Mesendoderm (in vitro differentiated cells): ENCODE measurements around the gene RHBDF2.

Source experiments
- DNase-seq: peaks from one replicate; pipeline ENCODE4 v3.0.0; 2013
- H2AK5ac ChIP-seq: 2 replicates; pipeline ENCODE4 v1.6.1; 2013; ENCODE audit warnings: low read length, inconsistent platforms
- H2BK120ac ChIP-seq: 2 replicates; pipeline ENCODE4 v1.6.1; 2013; ENCODE audit warnings: low read depth, mild to moderate bottlenecking, low read length, moderate library complexity, mixed read lengths
- H2BK15ac ChIP-seq: replicated peaks from 2 replicates; pipeline ENCODE4 v1.6.1; 2013; ENCODE audit warnings: low read depth, mild to moderate bottlenecking, moderate library complexity
- H2BK5ac ChIP-seq: 2 replicates; pipeline ENCODE4 v1.6.1; 2013; ENCODE audit warnings: low read length, inconsistent platforms
- H3K18ac ChIP-seq: 2 replicates; pipeline ENCODE4 v1.6.1; 2013; ENCODE audit warnings: mild to moderate bottlenecking, low read length, mixed read lengths
- H3K23ac ChIP-seq: one replicate; pipeline ENCODE4 v1.6.1; 2013; ENCODE audit warnings: low read length
- H3K27ac ChIP-seq: 2 replicates; pipeline ENCODE4 v1.5.1; 2013; ENCODE audit warnings: low read depth, mild to moderate bottlenecking, inconsistent platforms, low read length, moderate library complexity
- H3K27me3 ChIP-seq: 2 replicates; pipeline ENCODE4 v1.6.1; 2013; ENCODE audit warnings: low read length, control low read depth, mild to moderate bottlenecking, inconsistent platforms; ENCODE audit not compliant: insufficient read depth, poor library complexity
- H3K36me3 ChIP-seq: 2 replicates; pipeline ENCODE4 v1.6.1; 2013; ENCODE audit warnings: low read length, inconsistent platforms; ENCODE audit not compliant: control insufficient read depth, insufficient read depth
- H3K4ac ChIP-seq: one replicate; pipeline ENCODE4 v1.6.1; 2013; ENCODE audit warnings: low read depth, mild to moderate bottlenecking, low read length, moderate library complexity
- H3K4me1 ChIP-seq: 2 replicates; pipeline ENCODE4 v1.6.1; 2013; ENCODE audit warnings: low read depth, low read length, inconsistent platforms; ENCODE audit not compliant: control insufficient read depth
- H3K4me2 ChIP-seq: 2 replicates; pipeline ENCODE4 v1.6.1; 2013; ENCODE audit warnings: low read length
- H3K4me3 ChIP-seq: 2 replicates; pipeline ENCODE4 v1.5.1; 2013; ENCODE audit warnings: mild to moderate bottlenecking, low read length
- H3K56ac ChIP-seq: one replicate; pipeline ENCODE4 v1.6.1; 2013; ENCODE audit warnings: low read length
- H3K79me1 ChIP-seq: 2 replicates; pipeline ENCODE4 v1.6.1; 2013; ENCODE audit warnings: low read length, inconsistent platforms
- H3K79me2 ChIP-seq: 2 replicates; pipeline ENCODE4 v1.6.1; 2013; ENCODE audit warnings: mild to moderate bottlenecking, low read length; ENCODE audit not compliant: control insufficient read depth, insufficient read depth
- H3K9ac ChIP-seq: 2 replicates; pipeline ENCODE4 v1.6.1; 2013; ENCODE audit warnings: low read length, inconsistent platforms
- H4K5ac ChIP-seq: one replicate; pipeline ENCODE4 v1.6.1; 2013; ENCODE audit warnings: low read length
- H4K8ac ChIP-seq: one replicate; pipeline ENCODE4 v1.6.1; 2013; ENCODE audit warnings: low read depth, mild to moderate bottlenecking, control low read depth, low read length, moderate library complexity
- WGBS: extraction: QIAGEN DNeasy Blood & Tissue Kit; methylation state at CpG from one replicate; pipeline ENCODE4 v1.1.7; 2013; ENCODE audit warnings: low lambda C conversion rate, missing lambda C conversion rate; ENCODE audit not compliant: insufficient coverage; ENCODE audit errors: extremely low coverage; 5-methylcytosine and 5-hydroxymethylcytosine counted together

RHBDF2 gene

GRCh38 chr17:76474238-76474637 is 27.0 kb downstream of the RHBDF2 start:
- no peak overlapping the region for H4K8ac ChIP-seq
- H3K27me3 ChIP-seq, result no peaks in the 10 kb centered on the region
- no CpG with 5 or more reads among the region's 14 CpGs for WGBS
- no peak overlapping the region for H3K9ac ChIP-seq
- no peak overlapping the region for H3K4me3 ChIP-seq
- H3K18ac ChIP-seq, result no peak overlapping the region
- no peak overlapping the region for H3K4ac ChIP-seq
- no peak overlapping the region for H2BK120ac ChIP-seq
- no peak overlapping the region for H2BK5ac ChIP-seq
- H3K4me1 ChIP-seq, result no peaks in the 10 kb centered on the region
- DNase-seq, result no peak
- no peak overlapping the region for H4K5ac ChIP-seq
- H3K79me1 ChIP-seq, result no peaks in the 10 kb centered on the region
- H3K27ac ChIP-seq, result no peak overlapping the region
- H3K4me2 ChIP-seq, result no peak overlapping the region
- no peaks in the 10 kb centered on the region for H3K36me3 ChIP-seq
- no peaks in the 10 kb centered on the region for H3K79me2 ChIP-seq
- no peak overlapping the region for H2AK5ac ChIP-seq
- no peak overlapping the region for H3K56ac ChIP-seq
- no peak overlapping the region for H3K23ac ChIP-seq
- no peak overlapping the region for H2BK15ac ChIP-seq

- Histone ChIP-seq H3K79me2 (no peaks in the 10 kb centered on the region), H3K4me3 (no peak overlapping the region), H2BK5ac (no peak overlapping the region), H3K9ac (no peak overlapping the region), H4K8ac (no peak overlapping the region), H3K56ac (no peak overlapping the region), H3K23ac (no peak overlapping the region), H3K36me3 (no peaks in the 10 kb centered on the region), H3K27me3 (no peaks in the 10 kb centered on the region), H2BK120ac (no peak overlapping the region), H3K4ac (no peak overlapping the region), H3K4me2 (no peak overlapping the region), H3K27ac (no peak overlapping the region), H3K18ac (no peak overlapping the region), H2AK5ac (no peak overlapping the region), H2BK15ac (no peak overlapping the region), H4K5ac (no peak overlapping the region), H3K79me1 (no peaks in the 10 kb centered on the region), H3K4me1 (no peaks in the 10 kb centered on the region)
- no CpG with 5 or more reads among the region's 18 CpGs for WGBS
- peak; percentile 67 for DNase-seq
Measured at GRCh38 chr17:76473541-76473985, 27.7 kb downstream of the RHBDF2 start.

GRCh38 chr17:76472726-76473125 is 28.5 kb downstream of the RHBDF2 start:
- H2BK120ac ChIP-seq, result no peak overlapping the region
- no peaks in the 10 kb centered on the region for H3K79me1 ChIP-seq
- no peak overlapping the region for H2AK5ac ChIP-seq
- no peak overlapping the region for H3K56ac ChIP-seq
- no peak overlapping the region for H2BK5ac ChIP-seq
- no peaks in the 10 kb centered on the region for H3K27me3 ChIP-seq
- H3K4me1 ChIP-seq, result no peaks in the 10 kb centered on the region
- H4K8ac ChIP-seq, result no peak overlapping the region
- no peak overlapping the region for H2BK15ac ChIP-seq
- no peak overlapping the region for H3K4me3 ChIP-seq
- H3K23ac ChIP-seq, result no peak overlapping the region
- WGBS, result no CpG with 5 or more reads among the region's 11 CpGs
- H3K36me3 ChIP-seq, result no peaks in the 10 kb centered on the region
- H3K4me2 ChIP-seq, result no peak overlapping the region
- H3K9ac ChIP-seq, result no peak overlapping the region
- no peak overlapping the region for H3K27ac ChIP-seq
- H3K4ac ChIP-seq, result no peak overlapping the region
- H3K79me2 ChIP-seq, result no peaks in the 10 kb centered on the region
- H3K18ac ChIP-seq, result no peak overlapping the region
- no peak overlapping the region for H4K5ac ChIP-seq
- DNase-seq, result no peak

- Histone ChIP-seq H3K79me1 (no peaks in the 10 kb centered on the region), H2AK5ac (no peak overlapping the region), H2BK120ac (no peak overlapping the region), H3K4me2 (no peak overlapping the region), H3K23ac (no peak overlapping the region), H3K4me1 (no peaks in the 10 kb centered on the region), H4K8ac (no peak overlapping the region), H3K4ac (no peak overlapping the region), H2BK5ac (no peak overlapping the region), H3K36me3 (no peaks in the 10 kb centered on the region), H3K27me3 (no peaks in the 10 kb centered on the region), H3K4me3 (no peak overlapping the region), H3K56ac (no peak overlapping the region), H4K5ac (no peak overlapping the region), H3K18ac (no peak overlapping the region), H3K79me2 (no peaks in the 10 kb centered on the region), H3K9ac (no peak overlapping the region), H3K27ac (no peak overlapping the region), H2BK15ac (no peak overlapping the region)
- no peak for DNase-seq
- WGBS, result no CpG with 5 or more reads among the region's 15 CpGs
Measured at GRCh38 chr17:76472258-76472645, 29.0 kb downstream of the RHBDF2 start.

GRCh38 chr17:76471498-76472257 is 29.5 kb downstream of the RHBDF2 start:
- Histone ChIP-seq H3K27me3 (no peaks in the 10 kb centered on the region), H3K27ac (no peak overlapping the region), H3K9ac (no peak overlapping the region), H3K36me3 (no peaks in the 10 kb centered on the region), H4K5ac (no peak overlapping the region), H2BK15ac (no peak overlapping the region), H2BK5ac (no peak overlapping the region), H3K56ac (no peak overlapping the region), H3K4me3 (no peak overlapping the region), H2AK5ac (no peak overlapping the region), H2BK120ac (no peak overlapping the region), H3K4me2 (no peak overlapping the region), H4K8ac (no peak overlapping the region), H3K4ac (no peak overlapping the region), H3K79me1 (no peaks in the 10 kb centered on the region), H3K23ac (no peak overlapping the region), H3K4me1 (no peaks in the 10 kb centered on the region), H3K79me2 (no peaks in the 10 kb centered on the region), H3K18ac (no peak overlapping the region)
- WGBS, result no CpG with 5 or more reads among the region's 35 CpGs
- DNase-seq, result no peak
